Sigmoid colon (tissue), 7 donors: ENCODE results near the gene MATN4. TPM values are rescaled to one million over a fixed set of nuclear protein-coding genes. Genes with fewer than 3 reads are reported as not detected.
A peak's percentile ranks its signal among the peaks of the same experiment; 100 is the strongest.

ENCODE experiments used
- DNase-seq: peaks from one replicate; pipeline ENCODE4 v3.0.0-alpha.2; 2019
- H3K27ac ChIP-seq, 4 donors: fragments of 200-600 bp; sonication (generic); one replicate each; pipeline ENCODE4 v1.5.1; 2016 to 2019; ENCODE audit warnings: mild to moderate bottlenecking in 1 of 4
- H3K27me3 ChIP-seq, 3 donors: fragments of 200-600 bp; sonication (generic); one replicate each; pipeline ENCODE4 v1.5.1; 2019; ENCODE audit warnings: mild to moderate bottlenecking in 1 of 3
- H3K36me3 ChIP-seq, 4 donors: fragments of 200-600 bp; sonication (generic); one replicate each; pipeline ENCODE4 v1.5.1; 2016 to 2019
- H3K4me1 ChIP-seq, 4 donors: fragments of 200-600 bp; sonication (generic); one replicate each; pipeline ENCODE4 v1.5.1; 2017 to 2019
- H3K4me3 ChIP-seq, 4 donors: fragments of 200-600 bp; sonication (generic); one replicate each; pipeline ENCODE4 v1.5.1; 2017 to 2019; ENCODE audit warnings: mild to moderate bottlenecking in 2 of 4, moderate library complexity in 1 of 4
- H3K9me3 ChIP-seq, 4 donors: fragments of 200-600 bp in 3 of 4; sonication (generic) in 3 of 4; one replicate each; pipeline versions ENCODE4 v1.5.1 to v1.6.1; 2013 to 2019
- CTCF ChIP-seq, 4 experiments: fragments of 450-650 bp in 3 of 4; fragments of 200-600 bp in 1 of 4; IDR thresholded peaks; one replicate each; pipeline ENCODE4 v1.5.1; 2016 to 2019; ENCODE audit warnings: antibody characterized with exemption in 4 of 4, mild to moderate bottlenecking in 3 of 4, moderate library complexity in 2 of 4
- EP300 ChIP-seq, 4 donors: sonication (generic); formaldehyde crosslinking; IDR thresholded peaks; one replicate each; pipeline ENCODE4 v1.6.1; 2017; ENCODE audit warnings: antibody characterized with exemption in 4 of 4
- POLR2A ChIP-seq, 2 donors: fragments of 450-650 bp; IDR thresholded peaks; one replicate each; pipeline ENCODE4 v1.6.1; 2016; ENCODE audit warnings: antibody characterized with exemption in 2 of 2, mild to moderate bottlenecking in 2 of 2, moderate library complexity in 2 of 2
- POLR2AphosphoS5 ChIP-seq, 4 donors: sonication (generic); formaldehyde crosslinking; IDR thresholded peaks; one replicate each; pipeline ENCODE4 v1.6.1; 2017; ENCODE audit warnings: antibody characterized with exemption in 4 of 4
- WGBS, 2 donors: extraction: QIAGEN DNeasy Blood & Tissue Kit; methylation state at CpG; one replicate each; pipeline ENCODE4 v1.1.7; 2013; 5-methylcytosine and 5-hydroxymethylcytosine counted together
- intact Hi-C: fragments of 100-400 bp; cut with DNase I; formaldehyde crosslinking; loops from one replicate; pipeline ENCODE4 v1.15.1; 2023
- polyA plus RNA-seq, 3 donors: library from polyadenylated mRNA; stranded (reverse); fragments of 200-250 nt; gene quantifications; one replicate each; pipeline ENCODE4 v1.2.3, GENCODE V29; 2013
- total RNA-seq, 4 donors: library from RNA; depleted of rRNA; stranded (reverse); fragments of >200 nt; gene quantifications; one replicate each; pipeline ENCODE4 v1.1.0, GENCODE V29; 2016
- donor health status: healthy with polysubstance abuse.
- donor health status: Bipolar disorder and iron deficiency.
- donor health status: healthy.

The MATN4 gene
- total RNA-seq = not detected
- under 1 TPM in 1 of 3 donors, not detected in 2; 0.17 TPM for polyA plus RNA-seq

- Histone ChIP-seq H3K27me3 (peaks cover 8 to 60% (median 39%) of the 10 kb centered on the region in 3 donors), H3K4me3 (no peak within 1 kb of the TSS), H3K9me3 (no peaks in the 10 kb centered on the region), H3K27ac (no peak within 1 kb of the TSS), H3K4me1 (peaks cover 0 to 15% (median 7%) of the 10 kb centered on the region in 4 donors), H3K36me3 (no peaks in the 10 kb centered on the region)
- no peak for DNase-seq
- TF ChIP-seq CTCF (IDR thresholded peaks at IDR 0.05) (no peak), POLR2A (IDR thresholded peaks at IDR 0.05) (no peak), EP300 (IDR thresholded peaks at IDR 0.05) (no peak), POLR2AphosphoS5 (IDR thresholded peaks at IDR 0.05) (no peak)
- 22 to 57% methylated on average over 20 of the region's 20 CpGs for WGBS, 2 donors
- intact Hi-C loops = no loop called here
Observed at GRCh38 chr20:45308117-45308778, at the start of gene MATN4. TSS of gene MATN4 (minus strand) at chr20:45308299. CDS start at chr20:45305582, 2,717 bp downstream.

- Histone ChIP-seq H3K36me3 (no peaks in the 10 kb centered on the region), H3K9me3 (no peaks in the 10 kb centered on the region), H3K27me3 (no peaks in the 10 kb centered on the region), H3K27ac (peak overlapping the region; percentile 80 to 96 (median 90)), H3K4me3 (no peak overlapping the region), H3K4me1 (peaks cover 0 to 66% (median 49%) of the 10 kb centered on the region in 4 donors)
- TF ChIP-seq POLR2AphosphoS5 (IDR thresholded peaks at IDR 0.05) (peak in 3 of 4 donors; percentile 28 to 59 (median 28)), CTCF (IDR thresholded peaks at IDR 0.05) (no peak)
- WGBS, 2 donors = 43 to 72% methylated on average over 5 of the region's 5 CpGs
- peak; percentile 63 for DNase-seq
- intact Hi-C loops = no loop called here
Observed at GRCh38 chr20:45355209-45356084, 47.3 kb upstream of the MATN4 start.

DNA sequence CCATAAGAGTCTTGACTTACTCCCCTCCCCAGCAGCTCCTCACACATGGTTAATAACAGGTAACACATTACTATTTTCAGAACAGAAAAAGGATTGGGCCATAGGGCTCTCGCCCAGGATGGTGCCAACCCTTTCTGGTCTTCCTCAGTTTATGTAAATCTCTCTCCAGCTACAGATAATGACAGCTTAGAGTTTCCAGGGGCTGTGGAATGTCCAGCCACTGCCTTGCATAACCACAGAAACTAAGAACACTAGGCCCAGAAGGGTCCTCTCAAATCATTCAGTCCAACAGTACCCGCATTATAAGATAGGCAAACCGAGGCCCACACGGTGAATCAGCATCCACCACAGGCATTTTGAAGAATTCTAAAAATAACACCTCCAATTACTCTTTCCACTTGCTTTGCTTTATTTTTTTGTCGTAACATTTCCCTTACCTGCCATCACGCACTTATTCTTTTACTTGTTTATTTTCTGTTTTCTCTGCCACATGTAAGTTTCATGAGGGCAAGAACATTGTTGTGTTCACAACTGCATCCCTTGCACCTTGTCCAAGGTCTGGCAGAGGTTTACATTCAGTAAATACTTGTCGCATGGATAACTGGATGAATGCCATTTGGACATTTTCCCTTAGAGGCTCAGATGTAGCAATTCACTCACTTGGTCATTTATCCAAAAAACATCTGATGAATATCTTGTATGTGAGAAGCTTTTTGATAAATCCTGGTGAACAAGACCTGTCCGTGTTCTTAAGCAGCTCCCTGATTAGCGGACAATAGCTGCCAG, 46.5 kb upstream of the MATN4 start:
- 75 to 81% methylated on average over 9 of the region's 9 CpGs for WGBS, 2 donors
- DNase-seq = no peak
- H3K9me3 ChIP-seq = no peaks in the 10 kb centered on the region
- TF ChIP-seq EP300 (IDR thresholded peaks at IDR 0.05) = no peak
- TF ChIP-seq POLR2AphosphoS5 (IDR thresholded peaks at IDR 0.05) = peak; percentile 53 to 76 (median 61)
- H3K36me3 ChIP-seq = no peaks in the 10 kb centered on the region
- H3K27ac ChIP-seq = peak overlapping the region; percentile 80 to 96 (median 90)
- H3K27me3 ChIP-seq = no peaks in the 10 kb centered on the region
- peaks cover 0 to 57% (median 41%) of the 10 kb centered on the region in 4 donors for H3K4me1 ChIP-seq
- intact Hi-C loops = no loop called here
- no peak overlapping the region for H3K4me3 ChIP-seq

GRCh38 chr20:45353746-45354145, 45.6 kb upstream of the MATN4 start:
- H3K27ac ChIP-seq = peak overlapping the region; percentile 80 to 96 (median 90)
- no peaks in the 10 kb centered on the region for H3K36me3 ChIP-seq
- DNase-seq = no peak
- no peaks in the 10 kb centered on the region for H3K27me3 ChIP-seq
- no peak overlapping the region for H3K4me3 ChIP-seq
- intact Hi-C loops = no loop called here
- WGBS, 2 donors = 87 to 98% methylated on average over 1 of the region's 1 CpG
- H3K4me1 ChIP-seq = peaks cover 0 to 53% (median 37%) of the 10 kb centered on the region in 4 donors
- H3K9me3 ChIP-seq = no peaks in the 10 kb centered on the region
- TF ChIP-seq EP300 (IDR thresholded peaks at IDR 0.05) (no peak), CTCF (IDR thresholded peaks at IDR 0.05) (no peak), POLR2A (IDR thresholded peaks at IDR 0.05) (no peak), POLR2AphosphoS5 (IDR thresholded peaks at IDR 0.05) (no peak)
